ENCODE data around the gene GTF3C4.
"Not testable (repeated sequence)": the region's sequence is repeated elsewhere in the genome, so short reads cannot be mapped to it uniquely, and the experiment has no call there.

- TF ChIP-seq EP300 (IDR thresholded peaks at IDR 0.05; ENCODE audit: borderline replicate concordance in 1 of 2, low read depth in 2 of 2, low read length in 2 of 2); CEBPB (IDR thresholded peaks at IDR 0.05; ENCODE audit: low read depth, low read length); EZH2 (IDR thresholded peaks at IDR 0.05; ENCODE audit: low read depth, low read length, severe bottlenecking); ZNF274 (IDR thresholded peaks at IDR 0.05; ENCODE audit: borderline replicate concordance, extremely low read depth, low read length); CBX8 (IDR thresholded peaks at IDR 0.05; ENCODE audit: borderline replicate concordance, low read depth, low read length); MAFK (IDR thresholded peaks at IDR 0.05; ENCODE audit: low read depth, low read length); JUN (IDR thresholded peaks at IDR 0.05; ENCODE audit: low read depth, low read length); TAF1 (IDR thresholded peaks at IDR 0.05; ENCODE audit: low read depth, low read length): not testable (repeated sequence)
- TF ChIP-seq, protein P1, sequence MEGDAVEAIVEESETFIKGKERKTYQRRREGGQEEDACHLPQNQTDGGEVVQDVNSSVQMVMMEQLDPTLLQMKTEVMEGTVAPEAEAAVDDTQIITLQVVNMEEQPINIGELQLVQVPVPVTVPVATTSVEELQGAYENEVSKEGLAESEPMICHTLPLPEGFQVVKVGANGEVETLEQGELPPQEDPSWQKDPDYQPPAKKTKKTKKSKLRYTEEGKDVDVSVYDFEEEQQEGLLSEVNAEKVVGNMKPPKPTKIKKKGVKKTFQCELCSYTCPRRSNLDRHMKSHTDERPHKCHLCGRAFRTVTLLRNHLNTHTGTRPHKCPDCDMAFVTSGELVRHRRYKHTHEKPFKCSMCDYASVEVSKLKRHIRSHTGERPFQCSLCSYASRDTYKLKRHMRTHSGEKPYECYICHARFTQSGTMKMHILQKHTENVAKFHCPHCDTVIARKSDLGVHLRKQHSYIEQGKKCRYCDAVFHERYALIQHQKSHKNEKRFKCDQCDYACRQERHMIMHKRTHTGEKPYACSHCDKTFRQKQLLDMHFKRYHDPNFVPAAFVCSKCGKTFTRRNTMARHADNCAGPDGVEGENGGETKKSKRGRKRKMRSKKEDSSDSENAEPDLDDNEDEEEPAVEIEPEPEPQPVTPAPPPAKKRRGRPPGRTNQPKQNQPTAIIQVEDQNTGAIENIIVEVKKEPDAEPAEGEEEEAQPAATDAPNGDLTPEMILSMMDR (IDR thresholded peaks at IDR 0.05; ENCODE audit: control extremely low read depth in 1 of 3, insufficient read depth in 1 of 3, low read depth in 1 of 3, low read length in 3 of 3), result not testable (repeated sequence)
These were observed 48.2 kb downstream of the GTF3C4 start for GRCh38 chr9:132718381-132718928.

All from H1 (cell line).